Measurements from ENCODE around the gene CENPP.

CENPP gene

DNA sequence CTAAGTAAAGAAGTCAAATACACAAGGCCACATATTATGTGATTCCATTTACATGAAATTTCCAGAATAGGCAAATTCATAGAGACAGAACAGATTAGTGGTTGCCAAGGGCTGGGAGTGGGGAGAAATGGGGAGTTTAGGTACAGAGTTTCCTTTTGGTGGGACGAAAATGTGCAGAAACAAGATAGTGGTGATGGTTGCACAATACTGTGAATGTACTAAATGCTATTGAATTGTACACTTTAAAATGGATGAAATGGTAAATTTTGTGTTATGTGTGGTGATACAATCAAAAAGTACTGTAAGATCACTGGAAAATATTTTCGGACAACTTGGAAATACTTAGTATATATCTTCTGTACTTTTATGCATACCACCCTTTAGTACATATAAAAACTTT lies 195.1 kb downstream of the CENPP start:
- DNase-seq (ENCODE audit: extremely low read depth, insufficient read length) = no peak
- Histone ChIP-seq H3K4me3 (replicated peaks; ENCODE audit: low read depth, low read length) (no peak overlapping the region), H3K27me3 (replicated peaks; ENCODE audit: control insufficient read depth, insufficient read depth, low read length) (no peaks in the 10 kb centered on the region), H3K36me3 (ENCODE audit: control insufficient read depth, insufficient read depth, low read length) (no peaks in the 10 kb centered on the region)
- TF ChIP-seq, protein P1, sequence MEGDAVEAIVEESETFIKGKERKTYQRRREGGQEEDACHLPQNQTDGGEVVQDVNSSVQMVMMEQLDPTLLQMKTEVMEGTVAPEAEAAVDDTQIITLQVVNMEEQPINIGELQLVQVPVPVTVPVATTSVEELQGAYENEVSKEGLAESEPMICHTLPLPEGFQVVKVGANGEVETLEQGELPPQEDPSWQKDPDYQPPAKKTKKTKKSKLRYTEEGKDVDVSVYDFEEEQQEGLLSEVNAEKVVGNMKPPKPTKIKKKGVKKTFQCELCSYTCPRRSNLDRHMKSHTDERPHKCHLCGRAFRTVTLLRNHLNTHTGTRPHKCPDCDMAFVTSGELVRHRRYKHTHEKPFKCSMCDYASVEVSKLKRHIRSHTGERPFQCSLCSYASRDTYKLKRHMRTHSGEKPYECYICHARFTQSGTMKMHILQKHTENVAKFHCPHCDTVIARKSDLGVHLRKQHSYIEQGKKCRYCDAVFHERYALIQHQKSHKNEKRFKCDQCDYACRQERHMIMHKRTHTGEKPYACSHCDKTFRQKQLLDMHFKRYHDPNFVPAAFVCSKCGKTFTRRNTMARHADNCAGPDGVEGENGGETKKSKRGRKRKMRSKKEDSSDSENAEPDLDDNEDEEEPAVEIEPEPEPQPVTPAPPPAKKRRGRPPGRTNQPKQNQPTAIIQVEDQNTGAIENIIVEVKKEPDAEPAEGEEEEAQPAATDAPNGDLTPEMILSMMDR (IDR thresholded peaks at IDR 0.05; ENCODE audit: insufficient read depth, low read length, poor library complexity, severe bottlenecking) = no peak

DNA sequence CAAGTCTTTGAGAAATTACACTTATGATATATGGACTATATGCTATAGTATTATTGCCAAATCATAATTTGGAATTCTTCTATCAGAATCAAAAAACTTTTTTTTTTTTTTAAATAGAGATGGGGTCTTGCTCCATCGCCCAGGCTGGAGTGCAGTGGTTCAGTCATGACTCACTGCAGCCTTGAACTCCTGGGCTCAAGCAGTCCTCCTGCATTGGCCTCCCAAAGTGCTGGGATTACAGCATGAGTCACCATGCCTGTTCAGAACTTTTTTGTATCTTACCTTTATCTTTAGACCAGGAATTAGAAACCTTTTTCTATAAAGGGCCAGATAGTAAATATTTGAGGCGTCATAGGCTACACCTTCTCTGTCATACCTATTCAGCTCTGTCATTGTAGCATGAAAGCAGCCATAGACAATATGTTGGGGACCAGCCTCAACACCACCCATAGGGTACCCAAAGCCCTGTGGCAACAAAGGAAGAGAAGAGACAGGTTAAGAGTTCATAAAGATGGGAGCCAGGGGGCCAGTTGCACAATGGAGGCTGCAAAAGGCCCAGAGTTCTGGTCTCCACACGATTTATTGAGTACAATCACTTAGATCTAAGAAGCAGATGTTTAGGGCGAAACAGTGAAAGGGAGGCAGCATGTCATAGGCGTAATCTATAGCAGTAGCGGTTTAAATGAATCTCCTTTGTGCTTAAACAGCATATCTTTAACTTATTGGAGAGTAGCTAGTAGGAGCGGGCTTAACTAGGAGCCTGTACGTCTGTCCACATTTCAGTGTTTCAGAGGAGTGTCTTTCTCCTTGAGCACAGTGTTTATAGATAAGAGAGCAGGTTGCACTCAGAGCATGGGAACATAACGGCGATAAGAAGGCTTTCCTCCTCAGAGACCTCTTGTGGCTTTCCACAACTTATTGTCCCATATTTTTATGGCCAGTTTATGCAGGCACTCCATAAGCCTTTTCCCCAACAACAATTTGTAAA lies 197.5 kb downstream of the CENPP start:
- Histone ChIP-seq H3K27me3 (replicated peaks; ENCODE audit: control insufficient read depth, insufficient read depth, low read length) (no peaks in the 10 kb centered on the region), H3K4me3 (replicated peaks; ENCODE audit: low read depth, low read length) (no peak overlapping the region), H3K36me3 (ENCODE audit: control insufficient read depth, insufficient read depth, low read length) (no peaks in the 10 kb centered on the region)
- no peak for DNase-seq (ENCODE audit: extremely low read depth, insufficient read length)
- TF ChIP-seq, protein P1 (IDR thresholded peaks at IDR 0.05; ENCODE audit: insufficient read depth, low read length, poor library complexity, severe bottlenecking) = no peak

DNA sequence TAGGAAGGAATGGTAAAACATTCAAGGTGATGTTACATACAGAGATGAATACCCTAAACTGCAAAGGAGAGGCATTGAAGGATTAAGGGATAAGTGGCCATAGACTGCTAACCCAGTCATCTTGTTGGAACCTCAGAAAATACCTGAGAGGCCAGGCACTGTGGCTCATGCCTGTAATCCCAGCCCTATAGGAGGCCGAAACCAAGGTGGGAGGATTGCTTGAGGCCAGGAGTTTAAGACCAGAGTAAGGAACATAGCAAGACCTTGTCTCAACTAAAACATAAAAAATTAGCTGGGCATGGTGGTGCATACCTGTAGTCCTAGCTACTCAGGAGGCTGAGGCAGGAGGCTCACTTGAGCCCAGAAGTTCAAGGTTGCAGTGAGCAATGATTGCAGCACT lies 199.1 kb downstream of the CENPP start:
- Histone ChIP-seq H3K36me3 (ENCODE audit: control insufficient read depth, insufficient read depth, low read length) (no peaks in the 10 kb centered on the region), H3K27me3 (replicated peaks; ENCODE audit: control insufficient read depth, insufficient read depth, low read length) (no peaks in the 10 kb centered on the region), H3K4me3 (replicated peaks; ENCODE audit: low read depth, low read length) (no peak overlapping the region)
- TF ChIP-seq, protein P1 (IDR thresholded peaks at IDR 0.05; ENCODE audit: insufficient read depth, low read length, poor library complexity, severe bottlenecking) = no peak
- DNase-seq (ENCODE audit: extremely low read depth, insufficient read length) = no peak

DNA sequence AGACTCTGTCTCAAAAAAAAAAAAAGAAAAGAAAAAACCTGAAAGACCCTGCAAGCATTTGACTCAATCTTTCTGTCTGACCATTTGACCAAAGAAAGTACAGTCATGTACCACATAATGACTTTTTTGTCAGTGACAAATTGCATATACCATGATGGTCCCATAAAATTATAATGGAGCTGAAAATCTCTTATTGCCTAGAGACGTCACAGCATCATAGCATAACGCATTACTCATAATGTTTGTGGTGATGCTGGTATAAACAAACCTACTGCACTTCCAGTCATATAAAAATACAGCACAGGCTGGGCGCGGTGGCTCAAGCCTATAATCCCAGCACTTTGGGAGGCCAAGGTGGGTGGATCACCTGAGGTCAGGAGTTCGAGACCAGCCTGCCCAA lies 199.6 kb downstream of the CENPP start:
- no peaks in the 10 kb centered on the region for H3K27me3 ChIP-seq (replicated peaks; ENCODE audit: control insufficient read depth, insufficient read depth, low read length)
- H3K36me3 ChIP-seq (ENCODE audit: control insufficient read depth, insufficient read depth, low read length) = no peaks in the 10 kb centered on the region
- no peak for DNase-seq (ENCODE audit: extremely low read depth, insufficient read length)
- TF ChIP-seq, protein P1 (IDR thresholded peaks at IDR 0.05; ENCODE audit: insufficient read depth, low read length, poor library complexity, severe bottlenecking) = no peak
- no peak overlapping the region for H3K4me3 ChIP-seq (replicated peaks; ENCODE audit: low read depth, low read length)

DNA sequence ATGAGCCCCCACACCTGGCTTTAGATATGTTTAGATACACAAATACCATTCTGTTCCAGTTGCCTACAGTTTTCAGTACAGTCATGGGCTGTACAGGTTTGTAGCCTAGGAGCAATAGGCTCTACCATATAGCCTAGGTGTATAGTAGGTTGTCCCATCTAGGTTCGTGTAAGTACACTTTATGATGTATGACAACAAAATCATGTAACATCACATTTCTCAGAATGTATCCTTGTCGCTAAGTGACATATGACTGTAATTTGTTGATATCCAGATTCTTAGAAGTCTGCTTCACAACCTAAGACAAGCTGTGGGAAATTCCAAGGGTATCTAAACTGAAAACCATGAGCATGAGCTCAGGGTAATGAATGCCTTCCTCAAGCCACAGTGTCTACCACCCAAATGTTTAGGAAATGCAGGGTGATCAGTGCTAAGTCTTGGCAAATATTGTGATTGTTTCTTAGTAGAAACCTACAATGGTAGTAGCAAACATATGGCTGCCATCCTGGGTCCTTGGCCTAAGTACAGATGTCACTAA lies 201.6 kb downstream of the CENPP start:
- no peak for DNase-seq (ENCODE audit: extremely low read depth, insufficient read length)
- H3K4me3 ChIP-seq (replicated peaks; ENCODE audit: low read depth, low read length) = no peak overlapping the region
- H3K36me3 ChIP-seq (ENCODE audit: control insufficient read depth, insufficient read depth, low read length) = no peaks in the 10 kb centered on the region
- H3K27me3 ChIP-seq (replicated peaks; ENCODE audit: control insufficient read depth, insufficient read depth, low read length) = no peaks in the 10 kb centered on the region
- TF ChIP-seq, protein P1 (IDR thresholded peaks at IDR 0.05; ENCODE audit: insufficient read depth, low read length, poor library complexity, severe bottlenecking) = no peak
